Measurements from ENCODE around the gene MXI1. TPM values are rescaled to one million over a fixed set of nuclear protein-coding genes. Genes with fewer than 3 reads are reported as not detected.
A peak's percentile ranks its signal among the peaks of the same experiment; 100 is the strongest.
"Not testable (repeated sequence)": the region's sequence is repeated elsewhere in the genome, so short reads cannot be mapped to it uniquely, and the experiment has no call there.

MXI1 gene
- polyA plus RNA-seq, 1 experiment = 17.3 TPM

DNA sequence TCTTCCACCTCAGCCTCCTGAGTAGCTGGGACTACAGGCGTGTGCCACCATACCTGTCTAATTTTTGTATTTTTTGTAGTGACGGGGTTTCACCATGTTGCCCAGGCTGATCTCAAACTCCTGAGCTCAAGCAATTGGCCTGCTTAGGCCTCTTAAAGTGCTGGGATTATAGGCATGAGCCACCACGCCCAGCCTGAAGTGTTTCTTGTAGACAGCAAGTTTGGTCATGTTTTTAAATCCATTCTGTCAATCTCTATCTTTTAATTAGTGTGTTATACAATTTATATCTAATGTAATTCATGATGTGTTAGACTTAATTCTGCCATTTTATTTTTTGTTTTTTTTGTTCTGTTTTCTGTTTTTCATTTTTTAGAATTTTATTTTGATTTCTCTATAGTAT, 17.2 kb upstream of the MXI1 start:
- H3K4me3 ChIP-seq (ENCODE audit: low read depth, low read length) = no peak overlapping the region
- POLR2A ChIA-PET = interaction anchor here (0.7 kb wide), 1 partner anchor 23 kb away, joined by 3 read pairs; no protein-coding TSS in a partner anchor
- H3K27me3 ChIP-seq (ENCODE audit: control insufficient read depth, insufficient read depth, low read length) = peaks cover 16% of the 10 kb centered on the region
- DNase-seq (ENCODE audit: low read depth, low spot score) = no peak
- TF ChIP-seq, protein P1, sequence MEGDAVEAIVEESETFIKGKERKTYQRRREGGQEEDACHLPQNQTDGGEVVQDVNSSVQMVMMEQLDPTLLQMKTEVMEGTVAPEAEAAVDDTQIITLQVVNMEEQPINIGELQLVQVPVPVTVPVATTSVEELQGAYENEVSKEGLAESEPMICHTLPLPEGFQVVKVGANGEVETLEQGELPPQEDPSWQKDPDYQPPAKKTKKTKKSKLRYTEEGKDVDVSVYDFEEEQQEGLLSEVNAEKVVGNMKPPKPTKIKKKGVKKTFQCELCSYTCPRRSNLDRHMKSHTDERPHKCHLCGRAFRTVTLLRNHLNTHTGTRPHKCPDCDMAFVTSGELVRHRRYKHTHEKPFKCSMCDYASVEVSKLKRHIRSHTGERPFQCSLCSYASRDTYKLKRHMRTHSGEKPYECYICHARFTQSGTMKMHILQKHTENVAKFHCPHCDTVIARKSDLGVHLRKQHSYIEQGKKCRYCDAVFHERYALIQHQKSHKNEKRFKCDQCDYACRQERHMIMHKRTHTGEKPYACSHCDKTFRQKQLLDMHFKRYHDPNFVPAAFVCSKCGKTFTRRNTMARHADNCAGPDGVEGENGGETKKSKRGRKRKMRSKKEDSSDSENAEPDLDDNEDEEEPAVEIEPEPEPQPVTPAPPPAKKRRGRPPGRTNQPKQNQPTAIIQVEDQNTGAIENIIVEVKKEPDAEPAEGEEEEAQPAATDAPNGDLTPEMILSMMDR (IDR thresholded peaks at IDR 0.05; ENCODE audit: low read depth, low read length) = no peak
- H3K9me3 ChIP-seq (ENCODE audit: control insufficient read depth, insufficient read depth, low read length) = no peaks in the 10 kb centered on the region; the same call in 1 of the 2 replicates
- H3K27ac ChIP-seq (ENCODE audit: low read depth, low read length) = no peak overlapping the region
- CTCF ChIA-PET = interaction anchor here (1.3 kb wide), 1 partner anchor 52 kb away, joined by 5 read pairs; no protein-coding TSS in a partner anchor

DNA sequence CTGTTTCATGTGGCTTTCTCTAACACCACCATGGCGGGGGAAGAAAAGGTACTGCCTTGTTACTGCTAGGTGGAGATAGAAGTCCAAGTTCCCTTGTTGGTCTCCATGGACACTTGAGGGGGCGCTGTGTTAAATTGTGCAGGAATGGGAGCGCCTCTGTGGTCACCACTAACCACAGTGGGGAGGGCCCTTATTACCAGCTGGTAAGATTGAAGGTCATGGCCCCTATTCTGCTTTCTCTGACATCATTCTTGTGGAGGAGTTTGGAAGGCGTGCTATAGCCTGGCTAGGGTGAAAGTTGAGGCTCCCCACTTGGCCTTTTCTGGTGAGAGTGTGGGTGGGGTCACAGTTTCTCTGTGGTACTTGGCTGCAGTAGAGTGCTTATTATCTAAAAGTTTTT, 14.9 kb upstream of the MXI1 start:
- Histone ChIP-seq H3K4me3 (ENCODE audit: low read depth, low read length) (no peak overlapping the region), H3K27me3 (ENCODE audit: control insufficient read depth, insufficient read depth, low read length) (peaks cover 21% of the 10 kb centered on the region), H3K27ac (ENCODE audit: low read depth, low read length) (no peak overlapping the region), H3K9me3 (ENCODE audit: control insufficient read depth, insufficient read depth, low read length) (no peaks in the 10 kb centered on the region; the same call in 1 of the 2 replicates)
- ChIA-PET POLR2A (no interaction called here), CTCF (no interaction called here)
- no peak for DNase-seq (ENCODE audit: low read depth, low spot score)
- TF ChIP-seq, protein P1 (IDR thresholded peaks at IDR 0.05; ENCODE audit: low read depth, low read length) = 0 out of 2 replicates have a peak, but pooled peaks have one; percentile 7

DNA sequence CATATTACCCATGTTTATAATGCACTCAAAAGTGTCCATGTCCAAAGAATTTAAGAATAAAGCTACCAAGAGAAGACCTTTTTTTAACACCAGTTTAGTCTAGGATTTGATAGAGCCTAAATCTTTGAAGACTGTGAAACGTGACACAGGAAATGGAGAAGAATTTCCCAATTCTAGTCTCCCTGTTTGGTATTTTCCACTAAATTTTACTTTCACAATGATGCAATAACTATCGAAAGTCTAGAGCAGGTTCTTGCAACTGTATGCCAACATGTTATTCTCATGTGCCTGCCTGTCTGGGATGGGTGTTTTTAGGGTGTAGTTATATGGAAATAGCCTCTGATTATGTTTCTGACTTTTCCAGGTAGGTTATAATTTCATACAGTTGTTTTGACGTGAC, 6.9 kb upstream of the MXI1 start:
- DNase-seq (ENCODE audit: low read depth, low spot score) = no peak
- TF ChIP-seq, protein P1 (IDR thresholded peaks at IDR 0.05; ENCODE audit: low read depth, low read length) = no peak
- peaks cover 18% of the 10 kb centered on the region for H3K27me3 ChIP-seq (ENCODE audit: control insufficient read depth, insufficient read depth, low read length)
- no peaks in the 10 kb centered on the region for H3K9me3 ChIP-seq (ENCODE audit: control insufficient read depth, insufficient read depth, low read length)
- POLR2A ChIA-PET = no interaction called here
- CTCF ChIA-PET = interaction anchor here (1.0 kb wide), 1 partner anchor 427 kb away, joined by 3 read pairs; no protein-coding TSS in a partner anchor
- H3K4me3 ChIP-seq (ENCODE audit: low read depth, low read length) = no peak overlapping the region
- no peak overlapping the region for H3K27ac ChIP-seq (ENCODE audit: low read depth, low read length)

DNA sequence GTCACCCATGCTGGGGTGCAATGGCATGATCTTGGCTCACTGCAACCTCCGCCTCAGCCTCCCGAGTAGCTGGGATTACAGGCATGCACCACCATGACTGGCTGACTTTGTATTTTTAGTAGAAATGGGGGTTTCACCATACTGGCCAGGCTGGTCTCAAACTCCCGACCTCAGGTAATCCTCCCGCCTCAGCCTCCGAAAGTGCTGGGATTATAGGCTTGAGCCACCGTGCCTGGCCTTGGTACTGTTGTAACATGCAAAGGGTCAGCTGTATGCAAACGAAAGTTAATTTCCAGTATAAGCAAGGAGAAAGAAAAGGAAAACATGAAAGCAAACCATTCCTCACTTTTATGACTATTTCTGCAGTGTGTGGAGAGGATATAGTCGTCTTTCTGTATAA, 6.4 kb upstream of the MXI1 start:
- POLR2A ChIA-PET; CTCF ChIA-PET; DNase-seq (ENCODE audit: low read depth, low spot score); H3K4me3 ChIP-seq (ENCODE audit: low read depth, low read length); H3K9me3 ChIP-seq (ENCODE audit: control insufficient read depth, insufficient read depth, low read length); H3K27ac ChIP-seq (ENCODE audit: low read depth, low read length): not testable (repeated sequence)
- H3K27me3 ChIP-seq (ENCODE audit: control insufficient read depth, insufficient read depth, low read length) = peaks cover 20% of the 10 kb centered on the region

DNA sequence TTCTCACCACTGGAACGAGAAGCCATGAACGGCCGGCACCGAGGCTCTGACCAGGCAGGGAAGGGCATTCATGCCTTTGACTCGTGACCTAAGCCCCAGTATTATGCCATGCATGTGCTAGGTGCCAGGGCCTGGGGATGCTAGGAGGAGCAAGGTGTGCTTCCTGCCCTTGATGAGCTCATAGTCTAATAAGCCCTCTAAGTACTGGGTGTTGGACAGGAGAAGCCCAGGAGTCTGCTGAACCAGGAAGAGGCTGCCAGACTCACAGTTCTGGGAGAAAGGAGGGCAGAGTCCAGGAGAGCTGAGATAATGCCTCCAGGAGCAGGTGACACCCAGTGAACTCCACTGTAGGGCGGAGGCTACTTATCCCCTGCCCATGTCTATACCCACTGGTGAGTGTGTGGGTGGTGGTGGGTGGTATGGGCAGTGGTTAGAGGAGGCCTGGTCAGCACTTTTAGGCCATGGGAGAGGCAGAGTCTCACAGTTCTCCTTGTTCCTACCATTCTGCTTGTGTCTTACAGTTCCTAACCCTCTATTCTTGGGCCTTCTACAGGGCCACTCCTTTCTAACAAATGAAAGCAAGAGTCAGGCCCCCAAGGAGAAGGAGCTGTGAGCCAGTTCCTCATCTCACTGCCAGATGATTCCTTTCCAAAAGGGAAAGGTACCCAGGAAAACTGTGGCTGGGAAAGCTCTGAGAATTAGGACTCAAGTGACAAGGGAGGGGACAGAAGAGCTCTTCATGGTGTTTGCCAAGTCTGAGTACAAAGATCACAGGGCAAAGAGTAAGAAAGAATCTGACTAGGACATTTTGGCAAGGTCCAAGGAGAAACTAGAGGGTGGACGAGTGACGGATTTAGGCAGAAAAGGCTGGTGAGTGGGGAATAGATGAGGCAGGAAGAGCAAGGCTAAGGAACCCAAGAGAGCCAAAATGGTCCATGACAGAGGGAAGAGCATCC, 3.6 kb upstream of the MXI1 start:
- ChIA-PET POLR2A (interaction anchor here (0.9 kb wide), 1 partner anchor 18 kb away, joined by 3 read pairs; no protein-coding TSS in a partner anchor), CTCF (interaction anchor here (1.6 kb wide), 1 partner anchor 66 kb away, joined by 4 read pairs; no protein-coding TSS in a partner anchor)
- TF ChIP-seq, protein P1 (IDR thresholded peaks at IDR 0.05; ENCODE audit: low read depth, low read length) = no peak
- no peak overlapping the region for H3K4me3 ChIP-seq (ENCODE audit: low read depth, low read length)
- peaks cover 14% of the 10 kb centered on the region for H3K27me3 ChIP-seq (ENCODE audit: control insufficient read depth, insufficient read depth, low read length)
- DNase-seq (ENCODE audit: low read depth, low spot score) = no peak
- no peak overlapping the region for H3K27ac ChIP-seq (ENCODE audit: low read depth, low read length)
- no peaks in the 10 kb centered on the region; the same call in 1 of the 2 replicates for H3K9me3 ChIP-seq (ENCODE audit: control insufficient read depth, insufficient read depth, low read length)
